ENCODE results near the gene DNAJC16.
"Not testable (repeated sequence)": the region's sequence is repeated elsewhere in the genome, so short reads cannot be mapped to it uniquely, and the experiment has no call there.

Gene DNAJC16

DNA sequence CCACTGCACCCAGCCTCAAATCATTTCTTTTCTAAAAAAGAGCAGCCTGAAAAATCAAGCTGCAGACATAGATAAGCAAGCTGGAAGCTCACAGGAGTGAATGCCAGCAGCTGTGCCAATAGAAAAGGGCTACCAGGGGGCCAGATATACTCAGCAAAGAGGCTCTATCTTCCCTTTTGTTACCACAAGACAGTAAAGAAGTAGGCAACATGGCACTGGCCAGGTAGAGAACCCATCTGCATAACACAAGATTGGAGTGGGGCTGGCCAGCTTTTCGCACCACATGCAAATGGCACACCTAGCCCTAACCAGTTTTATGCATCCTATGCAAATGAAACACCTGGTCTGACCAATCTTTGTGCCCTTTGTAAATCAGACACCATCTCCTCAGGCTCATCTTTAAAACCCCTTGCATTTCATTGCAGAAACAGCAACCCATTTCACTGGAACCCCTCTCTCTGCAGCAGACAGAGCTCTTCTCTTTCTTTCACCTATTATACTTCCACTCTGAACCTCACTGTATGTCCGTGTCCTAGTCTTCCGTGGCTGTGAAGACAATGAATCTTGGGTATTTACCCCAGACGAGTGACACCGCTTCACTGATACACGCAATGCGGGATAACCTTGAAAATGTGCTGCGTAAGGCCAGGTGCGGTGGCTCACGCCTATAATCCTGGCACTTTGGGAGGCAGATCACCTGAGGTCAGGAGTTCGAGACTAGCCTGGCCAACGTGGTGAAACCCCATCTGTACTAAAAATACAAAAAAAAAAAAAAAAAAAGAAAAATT, 17.8 kb upstream of the DNAJC16 start:
- no peak for DNase-seq

DNA sequence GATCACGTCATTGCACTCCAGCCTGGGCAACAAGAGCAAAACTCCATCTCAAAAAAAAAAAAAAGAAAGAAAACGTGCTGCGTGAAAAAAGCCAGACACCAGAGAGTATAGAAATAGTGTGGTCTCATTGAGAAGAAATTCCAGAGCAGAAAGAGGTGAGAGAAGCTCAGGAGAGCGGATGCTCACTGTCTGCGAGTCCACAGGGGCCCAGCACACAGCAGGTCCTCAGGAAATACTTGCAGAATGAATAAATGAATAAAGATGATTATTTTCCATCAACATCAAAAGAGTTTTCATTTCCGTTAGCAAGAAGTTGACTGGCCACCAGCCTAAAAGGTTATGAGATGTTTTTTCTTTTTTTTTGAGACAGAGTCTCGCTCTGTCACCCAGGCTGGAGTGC, 17.1 kb upstream of the DNAJC16 start:
- no peak for DNase-seq

DNA sequence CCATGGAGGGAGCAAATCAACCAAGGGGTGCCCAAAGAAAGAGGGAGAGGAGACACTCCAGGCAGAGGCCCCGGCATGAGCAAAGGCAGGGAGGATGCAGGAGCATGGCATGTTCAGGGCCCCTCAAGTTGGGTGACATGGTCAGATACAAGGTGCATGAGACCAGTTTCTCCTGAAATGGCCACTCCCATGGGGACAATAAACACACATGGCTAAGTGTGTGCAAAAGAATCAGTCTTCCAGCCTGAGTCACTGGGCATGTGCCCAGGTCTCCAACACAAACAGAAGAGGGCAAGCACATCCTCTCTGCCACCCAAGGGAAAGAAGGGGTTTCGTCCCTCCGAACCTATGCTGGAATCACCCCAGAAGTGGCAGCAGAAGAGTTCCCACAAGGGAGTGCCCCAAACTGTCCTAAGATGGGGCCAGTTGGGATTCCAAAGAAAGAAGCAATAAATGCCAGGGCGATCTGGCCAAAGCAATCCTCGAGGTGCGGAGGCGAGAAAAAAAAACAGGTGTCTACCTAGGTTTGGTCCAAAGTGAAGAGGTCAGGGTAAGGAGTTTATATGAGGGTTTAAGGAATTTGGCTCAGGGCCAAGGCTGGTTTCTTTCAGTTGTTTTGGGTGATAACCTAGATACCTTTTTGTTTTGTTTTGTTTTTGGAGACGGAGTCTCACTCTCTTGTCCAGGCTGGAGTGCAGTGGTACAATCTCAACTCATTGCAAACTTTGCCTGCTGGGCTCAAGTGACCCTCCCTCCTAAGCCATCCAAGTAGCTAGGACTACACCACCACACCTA, 15.8 kb upstream of the DNAJC16 start:
- no peak for DNase-seq

DNA sequence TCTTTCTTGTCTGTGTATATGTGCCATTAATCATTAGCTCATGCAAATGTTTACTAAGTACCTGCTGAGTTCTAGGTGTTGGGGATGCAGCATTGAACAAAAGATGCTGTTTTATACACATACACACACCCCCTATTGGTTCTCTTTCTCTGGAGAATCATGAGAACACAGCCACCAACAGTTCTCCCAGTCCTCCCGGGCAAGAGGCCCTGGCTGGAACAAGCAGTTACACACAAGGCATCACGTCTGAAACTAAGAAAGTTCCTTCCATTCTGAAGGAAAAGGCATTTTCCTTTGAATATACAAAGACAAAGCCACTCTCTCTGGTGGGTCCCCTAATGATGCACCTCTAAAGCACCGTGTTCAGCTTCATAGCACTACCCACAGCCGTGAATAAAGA, 13.5 kb upstream of the DNAJC16 start:
- no peak for DNase-seq

DNA sequence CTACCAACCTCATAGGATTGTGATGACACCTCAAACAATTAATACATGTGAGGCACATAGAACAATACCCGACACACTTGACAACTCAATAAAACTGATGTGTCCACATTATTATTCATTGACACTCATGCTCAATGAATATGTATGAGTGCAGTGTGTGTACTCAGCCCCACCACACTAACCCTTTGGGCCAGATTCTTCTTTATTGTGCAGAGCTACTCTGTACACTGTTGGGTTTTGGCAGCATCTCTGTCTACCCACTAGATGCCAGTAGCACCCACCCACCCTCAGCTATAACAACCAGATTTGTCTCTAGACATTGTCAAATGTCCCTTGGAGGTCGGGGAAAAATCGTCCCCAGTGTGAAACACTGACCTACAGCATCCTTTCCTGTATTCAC, 12.7 kb upstream of the DNAJC16 start:
- DNase-seq, result no peak

DNA sequence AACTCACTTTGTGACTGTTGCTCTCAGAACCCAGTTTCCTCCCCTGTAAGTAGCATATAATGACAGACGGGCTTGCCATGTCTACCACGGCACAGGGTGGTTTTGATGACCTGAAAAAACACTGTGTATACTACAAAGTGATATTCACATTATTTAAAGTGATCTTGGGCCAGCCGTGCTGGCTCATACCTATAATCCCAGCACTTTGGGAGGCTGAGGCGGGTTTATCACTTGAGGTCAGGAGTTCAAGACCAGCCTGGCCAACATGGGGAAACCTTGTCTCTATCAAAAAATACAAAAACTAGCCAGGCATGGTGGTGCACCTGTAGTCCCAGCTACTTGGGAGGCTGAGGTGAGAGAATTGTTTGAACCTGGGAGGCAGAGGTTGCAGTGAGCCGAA, 12.1 kb upstream of the DNAJC16 start:
- DNase-seq, result not testable (repeated sequence)

DNA sequence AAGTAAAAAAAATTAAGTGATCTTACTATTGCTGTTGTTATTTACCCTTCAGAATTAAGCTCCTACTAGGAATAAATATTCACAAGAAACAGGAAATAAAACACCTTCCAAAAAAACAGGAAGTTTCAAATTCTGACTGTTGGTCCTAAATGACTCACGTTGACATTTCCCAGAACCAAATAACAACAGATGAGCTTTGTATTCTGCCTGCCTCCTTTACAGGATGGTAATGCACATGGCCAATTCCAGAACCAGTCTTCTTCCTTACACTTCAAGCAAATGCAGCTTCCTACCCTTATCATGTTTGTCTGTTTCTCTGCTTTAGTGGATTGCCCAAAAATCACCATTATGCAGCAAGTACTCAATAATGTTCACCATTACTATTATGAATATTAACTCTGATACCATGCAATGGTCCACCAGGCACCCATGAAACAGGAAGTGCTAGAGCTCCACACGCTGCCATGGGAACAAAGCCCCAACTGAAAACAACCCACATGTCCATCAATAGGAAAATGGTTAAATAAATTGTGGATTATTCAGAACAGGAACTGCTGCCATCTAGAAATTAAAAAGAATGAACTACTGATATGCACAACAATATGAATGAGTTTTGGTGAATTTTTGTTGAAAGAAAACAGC, 11.5 kb upstream of the DNAJC16 start:
- no peak for DNase-seq

DNA sequence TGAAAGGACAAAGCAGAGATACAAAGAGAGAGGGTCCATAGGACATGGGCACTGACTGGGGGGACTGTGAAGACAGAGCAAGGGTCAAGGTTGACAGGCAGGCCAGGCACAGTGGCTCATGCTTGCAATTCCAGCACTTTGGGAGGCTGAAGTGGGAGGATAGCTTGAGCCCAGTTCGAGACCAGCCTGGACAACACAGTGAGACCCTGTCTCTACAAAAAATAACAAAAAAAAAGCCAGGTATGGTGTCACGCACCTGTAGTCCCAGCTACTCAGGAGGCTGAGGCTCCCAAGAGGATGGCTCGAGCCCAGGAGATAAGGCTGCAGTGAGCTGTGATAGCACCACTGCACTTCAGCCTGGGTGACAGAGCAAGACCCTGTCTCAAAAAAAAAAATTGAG, 7.0 kb upstream of the DNAJC16 start:
- DNase-seq, result no peak

DNA sequence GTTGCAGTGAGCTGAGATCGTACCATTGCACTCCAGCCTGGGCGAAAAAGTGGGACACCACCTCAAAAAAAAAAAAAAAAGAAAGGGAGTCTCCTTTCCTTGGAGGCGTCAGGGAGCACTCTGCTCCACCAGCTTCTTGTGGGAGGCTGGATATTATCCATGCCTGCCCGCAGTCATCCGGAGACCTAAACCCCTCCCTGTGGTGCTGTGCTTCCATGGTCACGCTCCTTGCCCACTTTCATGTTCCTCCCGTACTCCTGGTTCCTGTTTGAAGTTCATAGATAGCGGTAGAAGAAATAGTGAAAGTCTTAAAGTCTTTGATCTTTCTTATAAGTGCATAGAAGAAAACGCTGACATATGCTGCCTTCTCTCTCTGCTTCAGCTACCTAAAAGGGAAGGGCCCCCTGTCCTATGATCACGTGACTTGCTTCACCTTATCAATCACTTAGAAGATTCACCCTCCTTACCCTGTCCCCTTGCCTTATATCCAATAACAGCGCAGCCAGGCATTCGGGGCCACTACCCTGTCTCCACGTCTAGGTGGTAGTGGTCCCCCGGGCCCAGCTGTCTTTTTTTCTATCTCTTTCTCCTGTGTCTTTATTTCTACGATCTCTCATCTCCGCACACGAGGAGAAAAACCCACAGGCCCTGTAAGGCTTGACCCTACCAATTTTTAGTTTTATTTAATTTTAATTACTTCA, 5.3 kb upstream of the DNAJC16 start:
- not testable (repeated sequence) for DNase-seq

DNA sequence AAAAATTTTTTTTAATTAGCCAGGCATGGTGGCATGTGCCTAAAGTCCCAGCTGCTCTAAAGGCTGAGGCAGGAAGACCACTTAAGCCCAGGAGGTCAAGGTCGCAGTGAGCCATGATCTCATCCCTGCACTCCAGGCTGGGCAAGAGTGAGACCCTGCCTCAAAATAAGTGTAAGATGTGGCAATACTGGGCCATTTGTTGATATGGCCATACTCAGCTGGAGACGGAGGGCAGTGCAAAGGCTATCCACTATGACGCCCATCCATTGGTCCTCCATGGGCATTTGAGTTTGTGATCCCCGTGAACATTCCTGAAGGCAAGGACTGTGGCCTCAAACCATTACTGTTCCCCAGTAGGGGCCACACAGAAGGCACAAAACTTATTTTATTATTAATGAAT, 4.1 kb upstream of the DNAJC16 start:
- DNase-seq, result no peak

DNA sequence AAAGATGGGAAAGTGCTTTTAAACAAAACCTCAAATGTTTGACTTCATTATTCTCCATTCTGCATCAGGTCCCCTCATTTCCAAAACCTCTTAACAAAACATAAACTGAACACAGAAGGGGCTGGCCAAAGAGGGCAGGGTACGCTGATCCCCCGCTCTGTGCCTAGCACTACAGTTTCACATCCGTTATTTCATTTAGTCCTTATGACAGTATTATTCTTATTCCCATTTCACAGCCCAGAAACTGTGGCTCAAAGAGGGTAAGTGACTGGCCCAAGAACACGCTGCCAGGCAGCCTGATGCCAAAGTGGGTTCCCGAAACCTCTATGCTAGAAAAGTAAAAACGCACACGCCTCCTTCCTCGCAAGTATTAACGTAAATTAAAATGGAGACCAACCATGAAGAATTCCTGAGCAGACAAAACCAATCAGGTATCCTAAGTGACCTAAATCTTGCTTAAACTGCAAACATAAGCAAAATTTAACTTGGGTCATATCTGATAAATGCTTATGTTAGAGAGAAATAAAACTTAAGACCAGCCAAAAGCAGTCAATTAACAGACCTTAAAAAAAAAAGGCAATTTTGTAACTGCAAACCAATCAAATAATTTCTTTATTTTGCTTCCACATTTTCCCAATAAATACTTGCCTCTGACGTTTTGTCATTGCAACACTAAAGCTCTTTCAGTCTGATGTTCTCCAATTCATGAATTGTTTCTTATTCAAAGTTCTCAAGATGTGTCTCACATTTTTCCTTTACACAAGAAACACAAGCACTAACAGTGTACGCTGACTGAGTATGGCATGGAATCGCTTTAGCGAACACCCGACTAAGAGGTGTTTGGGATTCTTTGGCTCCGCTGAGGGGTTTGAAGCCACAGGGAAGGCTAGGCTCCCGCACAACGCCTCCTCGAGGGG, 3.3 kb upstream of the DNAJC16 start:
- DNase-seq, result no peak

DNA sequence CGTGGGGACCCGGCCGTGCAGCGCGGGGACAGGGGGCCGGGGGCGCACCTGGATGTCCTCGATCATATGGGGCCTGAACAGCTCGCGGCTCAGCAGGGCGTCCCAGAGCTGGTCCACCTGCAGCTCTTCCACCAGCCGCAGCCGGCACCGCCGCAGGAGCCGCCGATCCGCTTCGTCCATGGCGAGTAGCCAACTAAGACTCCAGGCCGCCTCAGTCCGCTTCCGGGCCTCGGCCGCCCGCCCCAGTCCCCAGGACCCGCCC, 2.7 kb upstream of the DNAJC16 start, which contains the start of gene CASP9:
Gene CASP9, minus strand, starts transcription at position 195 of the 262 bp plus-strand sequence. Its CDS starts 15 bp downstream, at position 180.
- DNase-seq, result no peak

DNA sequence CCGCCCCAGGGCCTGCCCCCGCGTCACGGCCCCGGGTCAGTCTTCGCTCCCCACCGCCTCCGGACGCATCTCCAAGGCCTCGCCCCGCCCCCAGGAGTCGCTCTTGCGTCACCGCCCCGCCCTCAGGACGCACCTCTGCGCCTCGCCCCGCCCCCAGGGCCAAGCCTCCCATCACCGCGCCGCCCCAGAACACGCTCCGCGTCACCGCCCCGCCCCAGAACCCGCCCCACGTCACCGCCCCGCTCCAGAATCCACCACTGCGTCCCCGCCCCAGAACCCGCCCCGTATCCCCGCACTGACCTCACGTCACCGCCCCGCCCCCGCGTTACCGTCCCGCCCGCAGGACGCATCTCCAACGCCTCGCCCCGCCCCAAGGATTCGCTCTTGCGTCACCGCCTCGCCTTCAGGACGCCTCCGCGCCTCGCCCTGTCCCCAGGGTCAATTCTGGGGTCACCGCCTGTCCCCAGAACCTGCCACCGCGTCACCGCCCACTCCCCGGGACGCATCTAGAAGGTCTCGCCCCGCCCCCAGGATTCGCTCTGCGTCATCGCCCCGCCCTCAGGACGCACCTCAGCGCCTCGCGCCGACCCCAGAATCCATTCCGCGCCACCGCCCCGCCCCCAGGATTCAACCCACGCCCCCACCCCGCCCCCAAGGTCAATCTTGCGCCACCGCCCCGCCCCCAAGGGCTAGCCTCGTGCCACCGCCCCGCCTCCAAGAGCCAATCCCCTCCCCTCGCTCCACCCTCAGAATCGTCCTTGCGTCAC, 2.2 kb upstream of the DNAJC16 start:
- peak; percentile 100 for DNase-seq

DNA sequence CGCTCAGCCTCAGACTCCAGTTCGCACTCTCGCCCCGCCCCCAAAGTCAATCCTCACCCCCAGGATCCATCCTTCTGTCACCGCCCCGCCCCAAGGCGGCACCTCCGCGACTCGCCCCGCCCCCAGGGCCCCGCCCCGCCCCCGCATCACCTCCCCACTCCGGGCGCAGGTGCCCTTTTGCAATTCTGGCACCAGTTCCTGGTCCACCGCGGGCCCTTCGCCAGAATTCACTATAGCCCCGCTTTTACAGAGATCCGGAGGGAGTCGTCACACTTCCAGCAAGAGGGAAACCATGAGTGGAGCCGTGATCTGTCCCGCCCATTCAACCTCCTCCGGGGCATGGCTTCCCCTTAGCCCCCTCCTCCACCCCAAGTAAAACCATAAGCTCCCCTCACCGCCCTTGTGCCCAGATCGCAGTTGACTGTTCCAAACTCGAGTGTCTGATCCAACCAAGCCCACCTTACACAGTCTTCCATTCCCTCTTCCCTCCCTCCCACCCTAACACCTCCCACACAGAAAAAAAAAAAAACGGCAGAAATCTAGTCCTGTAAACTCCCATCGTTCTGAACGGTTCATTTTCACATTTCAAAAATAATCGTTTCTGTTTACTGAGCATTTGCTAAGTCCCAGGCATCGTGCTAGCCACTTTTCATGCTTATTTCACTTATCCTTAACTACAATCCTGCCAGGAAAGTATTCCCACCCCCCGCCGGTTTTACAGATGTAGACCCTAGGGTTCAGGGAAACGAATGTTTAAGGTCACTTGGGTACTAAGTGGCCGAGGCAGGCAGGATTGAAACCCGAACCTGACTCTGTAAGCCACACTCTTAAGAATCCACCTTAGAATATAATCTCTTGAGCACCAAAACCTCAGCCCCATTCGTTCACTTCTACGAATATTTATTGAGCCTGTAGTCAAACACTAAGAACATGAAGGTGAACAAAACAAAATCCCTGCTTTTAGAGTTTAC, 1.3 kb upstream of the DNAJC16 start:
- peak in 1 of 2 donors; percentile 6 for DNase-seq

DNA sequence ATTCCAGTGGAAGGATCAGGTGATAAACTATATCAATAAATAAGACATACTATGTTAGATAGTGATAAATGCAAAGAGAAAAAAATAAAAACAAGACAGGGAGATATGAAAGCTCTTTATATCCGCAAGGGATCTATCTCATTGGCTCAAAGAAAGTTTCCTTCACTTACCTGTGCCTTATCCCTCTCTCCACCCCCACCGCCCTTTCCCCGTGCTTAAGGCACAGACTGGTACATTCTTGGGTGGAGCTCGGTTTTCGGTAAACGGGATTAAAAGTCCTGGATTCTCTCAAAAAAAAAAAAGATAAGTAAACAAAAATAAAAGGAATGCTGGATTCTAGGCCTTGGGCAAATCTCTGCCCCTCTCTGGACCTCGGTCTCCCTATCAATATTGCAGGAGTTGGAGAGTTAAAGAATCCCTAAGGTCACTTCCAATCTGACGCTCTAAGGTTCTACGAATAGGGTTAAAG, 593 bp upstream of the DNAJC16 start:
- DNase-seq, result peak in 1 of 2 donors; percentile 5

DNA sequence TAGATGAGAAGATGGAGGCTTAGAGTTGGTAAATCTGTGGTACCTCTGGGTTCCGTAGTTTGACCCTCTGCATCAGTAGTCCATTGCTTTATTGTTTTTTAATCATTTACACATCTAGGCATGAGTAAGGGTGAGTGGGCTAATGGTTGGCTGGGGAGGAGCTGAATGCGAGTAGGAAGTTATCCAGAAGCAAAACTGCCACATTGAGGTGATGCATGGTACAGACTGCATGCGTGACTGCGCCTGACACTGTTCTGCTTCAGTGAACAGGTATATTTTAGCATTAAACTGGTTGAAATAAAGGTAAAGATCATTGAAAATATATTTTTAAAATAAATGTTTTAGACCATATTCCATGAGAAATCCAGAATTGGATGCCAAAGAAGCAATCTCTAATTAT, 4.4 kb downstream of the DNAJC16 start:
- no peak for DNase-seq

DNA sequence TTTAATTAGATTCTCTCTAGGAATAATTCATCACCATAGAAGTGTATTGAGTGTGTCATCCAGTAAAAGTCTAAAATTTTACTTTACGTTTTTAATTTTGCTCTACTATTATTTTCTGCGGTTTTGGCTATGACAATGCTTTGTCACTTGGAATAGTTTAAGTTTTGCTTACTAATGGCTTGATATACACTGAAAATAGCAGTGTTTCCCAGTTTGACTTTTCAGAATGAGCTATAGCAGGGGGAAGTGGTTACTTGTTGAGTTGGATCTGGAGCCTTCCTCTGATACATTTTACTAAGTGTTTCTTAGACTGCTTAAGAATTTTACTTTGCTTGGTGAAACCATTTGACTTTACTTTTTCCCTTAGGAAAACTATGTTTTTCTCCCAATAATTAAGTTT, 5.0 kb downstream of the DNAJC16 start:
- no peak for DNase-seq

DNA sequence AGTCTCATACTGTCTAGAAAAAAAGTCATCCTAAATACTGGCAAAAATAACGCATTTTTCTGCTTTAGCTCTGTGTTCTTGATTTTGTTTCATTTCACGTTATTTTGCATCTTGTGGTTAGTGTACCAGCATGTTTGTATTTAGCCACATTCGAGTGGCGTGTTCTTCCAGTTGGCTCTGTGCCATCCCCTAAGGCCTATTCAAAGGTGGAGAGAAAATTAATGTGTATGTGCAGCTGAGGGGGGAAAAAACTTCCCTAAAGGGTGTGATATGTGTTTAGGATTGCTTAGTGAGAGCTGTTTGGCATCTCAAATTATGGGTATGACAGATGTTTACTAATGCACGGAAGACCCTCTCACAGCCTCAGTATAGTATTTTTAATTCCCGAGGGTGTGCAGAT, 12.1 kb downstream of the DNAJC16 start:
- DNase-seq, result no peak

DNA sequence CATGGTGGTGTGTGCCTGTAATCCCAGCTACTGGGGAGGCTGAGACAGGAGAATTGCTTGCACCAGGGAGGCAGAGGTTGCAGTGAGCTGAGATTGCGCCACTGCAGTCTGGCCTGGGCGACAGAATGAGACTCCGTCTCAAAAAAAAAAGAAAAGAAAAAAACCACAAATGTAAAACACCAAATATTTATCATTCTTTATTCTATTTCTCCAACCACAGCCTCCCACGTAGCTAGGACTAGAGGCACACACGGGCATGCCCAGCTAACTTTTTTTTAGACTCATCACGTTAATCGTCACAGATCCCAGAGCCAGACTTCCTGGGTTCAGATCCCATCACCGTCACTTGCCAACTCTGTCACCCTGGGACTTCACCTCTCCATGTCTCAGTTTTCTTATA, 13.5 kb downstream of the DNAJC16 start:
- no peak for DNase-seq

DNA sequence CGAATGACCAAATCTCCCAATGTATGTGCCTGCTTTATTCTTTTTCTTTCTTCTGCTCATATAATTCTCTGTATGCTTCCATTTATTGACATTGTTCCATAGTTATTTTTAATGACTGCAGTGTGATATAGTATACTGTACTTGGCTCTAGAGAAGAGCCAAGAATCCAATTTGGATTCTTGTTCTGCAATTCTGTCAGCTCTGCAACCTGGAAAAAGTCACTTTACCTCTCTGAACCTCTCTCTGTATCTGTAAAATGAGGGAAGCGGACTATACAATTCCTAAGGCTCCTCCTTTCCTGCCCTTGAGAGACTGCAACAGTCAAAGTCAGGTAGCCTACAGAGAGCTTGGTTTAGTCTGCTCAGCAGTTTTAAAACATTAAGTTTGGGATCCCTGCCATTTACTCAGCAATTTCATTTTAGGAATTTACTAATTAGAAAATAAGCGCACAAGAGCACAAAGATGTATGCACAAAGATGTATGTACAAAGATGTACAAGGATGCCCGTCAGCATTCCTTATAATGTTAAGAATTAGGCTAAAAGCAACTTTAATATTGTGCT, 14.7 kb downstream of the DNAJC16 start:
- DNase-seq, result no peak

Data from stimulated activated CD4-positive, alpha-beta T cell treated with anti-CD3 and anti-CD28 coated beads, Interleukin-2, amount 100 ng/mL, for 48 hours (primary cell).